Vagina (tissue), 2 donors: ENCODE data around the gene PNLIP. TPM values are rescaled to one million over a fixed set of nuclear protein-coding genes. Genes with fewer than 3 reads are reported as not detected.

Experiments used
- DNase-seq, 2 donors: peaks; one replicate each; pipeline ENCODE4 v3.0.0-alpha.2; 2017; ENCODE audit errors: extremely low spot score in 2 of 2
- H3K27ac ChIP-seq: fragments of 200-600 bp; sonication (generic); one replicate; pipeline ENCODE4 v1.5.1; 2019
- H3K27me3 ChIP-seq: fragments of 200-600 bp; sonication (generic); one replicate; pipeline ENCODE4 v1.5.1; 2019
- H3K36me3 ChIP-seq, 2 donors: fragments of 200-600 bp; sonication (generic); one replicate each; pipeline ENCODE4 v1.5.1; 2017 to 2019
- H3K4me1 ChIP-seq: fragments of 200-600 bp; sonication (generic); one replicate; pipeline ENCODE4 v1.5.1; 2019
- H3K4me3 ChIP-seq, 2 donors: fragments of 200-600 bp; sonication (generic); 1 replicate in 1 of 2; 2 replicates in 1 of 2; pipeline ENCODE4 v1.5.1; 2016 to 2019
- H3K9me3 ChIP-seq: fragments of 200-600 bp; sonication (generic); one replicate; pipeline ENCODE4 v1.5.1; 2019
- CTCF ChIP-seq, 3 experiments: fragments of 450-650 bp in 2 of 3; fragments of 200-600 bp in 1 of 3; sonication (generic) in 1 of 3; IDR thresholded peaks; one replicate each; pipeline ENCODE4 v1.5.1; 2017 to 2019; ENCODE audit warnings: antibody characterized with exemption in 3 of 3, mild to moderate bottlenecking in 2 of 3, moderate library complexity in 2 of 3
- POLR2A ChIP-seq, 2 donors: fragments of 450-650 bp; IDR thresholded peaks; one replicate each; pipeline ENCODE4 v1.6.1; 2017; ENCODE audit warnings: antibody characterized with exemption in 2 of 2, mild to moderate bottlenecking in 2 of 2, moderate library complexity in 2 of 2
- POLR2AphosphoS5 ChIP-seq, 2 donors: sonication (generic); formaldehyde crosslinking; IDR thresholded peaks; one replicate each; pipeline ENCODE4 v1.9.0; 2017; ENCODE audit warnings: antibody characterized with exemption in 2 of 2, mild to moderate bottlenecking in 2 of 2, low read depth in 1 of 2; ENCODE audit not compliant: insufficient read depth in 1 of 2
- intact Hi-C: fragments of 100-400 bp; cut with DNase I; formaldehyde crosslinking; loops from one replicate; pipeline ENCODE4 v1.15.1; 2023
- total RNA-seq: library from RNA; depleted of rRNA; stranded (reverse); fragments of >200 nt; gene quantifications from one replicate; pipeline ENCODE4 v1.2.3, GENCODE V29; 2016

PNLIP gene
- total RNA-seq, 1 donor from 2014 or later: not detected

- no peak overlapping the region for H3K4me3 ChIP-seq
- no peaks in the 10 kb centered on the region for H3K9me3 ChIP-seq
- H3K4me1 ChIP-seq: no peaks in the 10 kb centered on the region
- DNase-seq: no peak
- intact Hi-C loops: no loop called here
- H3K36me3 ChIP-seq: no peaks in the 10 kb centered on the region
- no peaks in the 10 kb centered on the region for H3K27me3 ChIP-seq
- H3K27ac ChIP-seq: no peak overlapping the region
- TF ChIP-seq CTCF (IDR thresholded peaks at IDR 0.05) (no peak), POLR2A (IDR thresholded peaks at IDR 0.05) (no peak), POLR2AphosphoS5 (IDR thresholded peaks at IDR 0.05; ENCODE audit: insufficient read depth in 1 of 2, low read depth in 1 of 2) (no peak)
These were observed 21.2 kb downstream of the PNLIP start for GRCh38 chr10:116566932-116567331.

- no peaks in the 10 kb centered on the region for H3K4me1 ChIP-seq
- TF ChIP-seq CTCF (IDR thresholded peaks at IDR 0.05) (no peak), POLR2AphosphoS5 (IDR thresholded peaks at IDR 0.05; ENCODE audit: insufficient read depth in 1 of 2, low read depth in 1 of 2) (no peak), POLR2A (IDR thresholded peaks at IDR 0.05) (no peak)
- intact Hi-C loops: no loop called here
- no peak for DNase-seq
- H3K27me3 ChIP-seq: no peaks in the 10 kb centered on the region
- no peak overlapping the region for H3K27ac ChIP-seq
- H3K4me3 ChIP-seq: no peak overlapping the region
- no peaks in the 10 kb centered on the region for H3K36me3 ChIP-seq
- no peaks in the 10 kb centered on the region for H3K9me3 ChIP-seq
These were observed 21.6 kb downstream of the PNLIP start for GRCh38 chr10:116567335-116567734.

GRCh38 chr10:116574797-116575196 is 29.1 kb downstream of the PNLIP start:
- H3K4me3 ChIP-seq: no peak overlapping the region
- TF ChIP-seq CTCF (IDR thresholded peaks at IDR 0.05): no peak
- TF ChIP-seq POLR2AphosphoS5 (IDR thresholded peaks at IDR 0.05; ENCODE audit: insufficient read depth in 1 of 2, low read depth in 1 of 2): no peak
- no peak for TF ChIP-seq POLR2A (IDR thresholded peaks at IDR 0.05)
- H3K27me3 ChIP-seq: no peaks in the 10 kb centered on the region
- H3K36me3 ChIP-seq: no peaks in the 10 kb centered on the region
- DNase-seq: no peak
- intact Hi-C loops: no loop called here
- H3K9me3 ChIP-seq: no peaks in the 10 kb centered on the region
- H3K27ac ChIP-seq: no peak overlapping the region
- no peaks in the 10 kb centered on the region for H3K4me1 ChIP-seq

GRCh38 chr10:116587878-116588591 is 42.3 kb downstream of the PNLIP start:
- Histone ChIP-seq H3K27ac (no peak overlapping the region), H3K36me3 (no peaks in the 10 kb centered on the region), H3K9me3 (no peaks in the 10 kb centered on the region), H3K4me3 (no peak overlapping the region), H3K4me1 (no peaks in the 10 kb centered on the region), H3K27me3 (no peaks in the 10 kb centered on the region)
- intact Hi-C loops: no loop called here
- TF ChIP-seq POLR2A (IDR thresholded peaks at IDR 0.05): no peak
- TF ChIP-seq CTCF (IDR thresholded peaks at IDR 0.05): no peak
- no peak for TF ChIP-seq POLR2AphosphoS5 (IDR thresholded peaks at IDR 0.05; ENCODE audit: insufficient read depth in 1 of 2, low read depth in 1 of 2)
- no peak for DNase-seq

- Histone ChIP-seq H3K4me1 (no peaks in the 10 kb centered on the region), H3K36me3 (no peaks in the 10 kb centered on the region), H3K27me3 (no peaks in the 10 kb centered on the region), H3K27ac (no peak overlapping the region), H3K4me3 (no peak overlapping the region), H3K9me3 (no peaks in the 10 kb centered on the region)
- no peak for TF ChIP-seq POLR2AphosphoS5 (IDR thresholded peaks at IDR 0.05; ENCODE audit: insufficient read depth in 1 of 2, low read depth in 1 of 2)
- no peak for TF ChIP-seq CTCF (IDR thresholded peaks at IDR 0.05)
- no peak for TF ChIP-seq POLR2A (IDR thresholded peaks at IDR 0.05)
- intact Hi-C loops: no loop called here
- DNase-seq: no peak
These were observed 43.3 kb downstream of the PNLIP start for GRCh38 chr10:116588995-116589394.
